NCI-H146 treated with DMSO at 0.1 percent for 48 hours (cell line): Measurements from ENCODE around the gene TRAF4.
A peak's percentile ranks its signal among the peaks of the same experiment; 100 is the strongest.
"Not testable (repeated sequence)": the region's sequence is repeated elsewhere in the genome, so short reads cannot be mapped to it uniquely, and the experiment has no call there.

ENCODE experiments used
- DNase-seq: peaks from one replicate; lab custom pipeline; 2025; ENCODE audit not compliant: unreplicated experiment; lab: John Stamatoyannopoulos, UW

TRAF4 gene

GRCh38 chr17:28712705-28713415 is 31.0 kb upstream of the TRAF4 start:
- no peak for DNase-seq

GRCh38 chr17:28714281-28714680 is 29.5 kb upstream of the TRAF4 start:
- DNase-seq = no peak

GRCh38 chr17:28715217-28715616 is 28.6 kb upstream of the TRAF4 start:
- DNase-seq = no peak

- DNase-seq = no peak
Measured at GRCh38 chr17:28716740-28717577, 26.9 kb upstream of the TRAF4 start.

GRCh38 chr17:28717578-28718332 is 26.1 kb upstream of the TRAF4 start, which contains the start of gene RAB34:
Gene RAB34 (minus strand): TSS chr17:28717868. CDS start chr17:28717266, 602 bp downstream.
- peak; percentile 42 for DNase-seq

- no peak for DNase-seq
Measured at GRCh38 chr17:28718333-28719020, 25.3 kb upstream of the TRAF4 start.

- no peak for DNase-seq
Measured at GRCh38 chr17:28719021-28719433, 24.8 kb upstream of the TRAF4 start.

GRCh38 chr17:28720247-28720996 is 23.4 kb upstream of the TRAF4 start:
- no peak for DNase-seq

GRCh38 chr17:28720997-28721329 is 22.8 kb upstream of the TRAF4 start:
- not testable (repeated sequence) for DNase-seq

GRCh38 chr17:28722417-28723158 is 21.2 kb upstream of the TRAF4 start:
- DNase-seq = no peak

- DNase-seq = no peak
Measured at GRCh38 chr17:28723159-28723835, 20.5 kb upstream of the TRAF4 start.

- not testable (repeated sequence) for DNase-seq
Measured at GRCh38 chr17:28723836-28724499, 19.8 kb upstream of the TRAF4 start.

GRCh38 chr17:28724500-28725165 is 19.2 kb upstream of the TRAF4 start:
- DNase-seq = no peak

- DNase-seq = peak; percentile 36
Measured at GRCh38 chr17:28725166-28725659, 18.6 kb upstream of the TRAF4 start.

- DNase-seq = peak; percentile 57
Measured at GRCh38 chr17:28725660-28726225, 18.1 kb upstream of the TRAF4 start.

GRCh38 chr17:28726226-28726626 is 17.6 kb upstream of the TRAF4 start, which contains the start of gene TLCD1:
Gene TLCD1 (minus strand): TSS chr17:28726233. CDS start chr17:28726097, 136 bp downstream.
- DNase-seq = peak; percentile 57
